Measurements from ENCODE around the gene CREBBP.
"Not testable (repeated sequence)": the region's sequence is repeated elsewhere in the genome, so short reads cannot be mapped to it uniquely, and the experiment has no call there.

CREBBP gene

DNA sequence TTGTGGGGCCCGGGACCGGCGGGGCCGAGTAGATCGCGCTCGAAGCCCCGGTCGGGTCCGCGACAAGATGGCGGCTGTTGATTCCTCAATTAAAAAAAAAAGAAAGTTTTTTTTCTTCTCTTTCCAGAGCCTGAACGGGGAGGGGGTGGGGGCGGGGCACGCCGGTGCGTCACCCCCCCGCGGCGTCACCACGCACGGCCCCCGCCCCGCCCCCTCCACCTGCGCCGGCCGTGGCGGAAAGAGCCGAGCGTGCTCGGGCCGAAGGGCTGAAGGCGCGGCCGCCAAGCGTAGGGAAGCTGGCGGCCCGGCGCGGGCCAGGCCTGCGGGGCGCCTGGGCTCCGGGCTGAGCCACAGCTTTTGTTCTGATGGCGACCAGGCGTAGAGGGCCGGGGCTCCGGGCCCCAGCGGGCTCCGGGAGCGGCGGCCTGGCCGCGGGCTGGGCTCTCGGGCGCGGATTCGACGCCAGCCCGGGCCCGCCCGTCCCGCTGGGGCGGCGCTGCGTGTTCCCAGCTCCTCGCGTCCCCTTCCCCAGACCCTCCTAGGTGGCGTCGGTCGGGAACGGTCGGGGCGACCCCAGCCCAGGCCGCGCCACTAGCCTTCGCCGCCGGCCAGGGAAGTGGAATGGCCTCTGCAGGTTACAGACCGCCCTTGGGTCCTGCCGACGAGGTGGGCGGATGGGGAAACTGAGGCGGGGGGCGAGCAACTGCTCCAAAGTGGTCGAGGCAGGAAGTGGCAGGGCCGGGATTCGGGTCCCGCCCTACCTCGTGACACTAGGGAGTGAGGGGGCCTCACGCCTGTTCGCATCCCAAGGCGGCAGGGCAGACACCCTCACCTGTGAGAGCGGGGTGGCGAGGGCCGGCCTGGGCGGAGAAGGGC, at the start of gene CREBBP:
Gene CREBBP (minus strand): TSS at position 91 of the 876 bp plus-strand sequence. CDS start 797 bp downstream, outside the sequence.
- peak; percentile 71 for DNase-seq

DNA sequence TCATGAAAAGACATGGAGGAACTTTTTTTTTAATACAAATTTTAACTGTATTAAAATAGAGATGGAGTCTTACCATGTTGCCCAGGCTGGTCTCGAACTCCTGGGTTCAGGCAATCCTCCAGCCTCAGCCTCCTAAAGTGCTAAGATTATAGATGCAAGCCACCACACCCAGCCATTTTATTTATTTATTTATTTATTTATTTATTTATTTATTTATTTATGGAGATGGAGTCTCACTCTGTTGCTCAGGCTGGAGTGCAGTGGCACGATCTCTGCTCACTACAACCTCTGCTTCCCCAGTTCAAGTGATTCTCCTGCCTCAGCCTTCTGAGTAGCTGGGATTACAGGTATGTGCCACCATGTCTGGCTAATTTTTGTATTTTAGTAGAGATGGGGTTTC, 46.6 kb upstream of the CREBBP start:
- DNase-seq, result not testable (repeated sequence)

DNA sequence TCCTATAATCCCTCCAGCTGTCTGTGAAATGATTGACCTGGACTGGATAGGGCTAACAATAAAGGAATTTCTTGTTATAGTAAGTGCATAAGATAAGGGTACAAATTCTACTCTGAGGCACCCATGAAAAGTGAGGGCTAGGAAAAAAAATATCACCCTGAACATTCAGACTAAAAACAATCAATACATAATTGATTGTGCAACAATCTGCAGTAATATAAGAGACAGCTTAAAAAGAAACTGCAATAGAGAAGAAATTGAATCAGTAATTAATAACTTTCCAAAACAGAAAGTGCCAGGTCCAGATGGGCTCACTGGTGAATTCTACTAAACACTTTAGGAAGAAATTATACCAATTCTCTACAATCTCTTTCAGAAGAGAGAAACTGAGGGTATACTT, 44.2 kb upstream of the CREBBP start:
- DNase-seq, result no peak

DNA sequence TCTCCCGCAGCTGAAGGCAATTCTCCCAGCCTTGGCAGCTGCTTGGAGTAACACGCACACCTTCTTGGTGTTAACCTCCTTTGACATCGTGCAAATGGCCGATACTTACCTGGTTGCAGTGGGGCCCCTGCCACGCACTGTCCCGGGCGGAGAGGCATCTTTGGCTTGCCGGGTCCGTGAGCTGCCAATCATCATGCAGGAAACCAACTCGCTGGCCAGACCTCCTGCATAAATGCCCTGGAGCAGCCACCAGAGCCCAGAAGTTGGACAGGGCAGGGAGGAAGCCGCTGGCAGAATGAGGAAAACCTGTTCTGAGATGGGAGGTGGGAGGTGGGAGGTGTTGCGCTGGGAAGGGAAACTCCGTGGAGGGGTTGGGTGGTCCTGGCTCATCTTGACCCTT, 41.7 kb upstream of the CREBBP start:
- no peak for DNase-seq

DNA sequence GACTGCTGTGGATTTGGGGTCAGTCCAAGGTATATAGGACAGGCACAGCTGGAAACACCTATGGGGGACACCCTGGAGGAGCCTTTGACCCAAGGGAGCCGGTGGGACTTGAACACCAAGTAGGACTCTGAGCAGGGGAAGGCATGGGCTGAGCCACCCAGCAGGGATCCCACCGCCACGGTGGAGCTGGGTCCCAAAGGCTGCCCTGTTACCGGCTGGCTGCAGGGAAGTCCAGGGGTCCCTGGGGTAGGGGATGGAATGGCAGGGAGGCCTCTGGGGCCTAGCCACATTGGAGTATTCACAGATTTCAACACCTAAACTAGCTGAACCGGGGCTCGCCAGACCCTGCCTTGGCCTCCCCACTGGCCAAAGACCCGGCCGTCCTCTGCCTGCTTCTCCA, 39.7 kb upstream of the CREBBP start:
- DNase-seq, result no peak

DNA sequence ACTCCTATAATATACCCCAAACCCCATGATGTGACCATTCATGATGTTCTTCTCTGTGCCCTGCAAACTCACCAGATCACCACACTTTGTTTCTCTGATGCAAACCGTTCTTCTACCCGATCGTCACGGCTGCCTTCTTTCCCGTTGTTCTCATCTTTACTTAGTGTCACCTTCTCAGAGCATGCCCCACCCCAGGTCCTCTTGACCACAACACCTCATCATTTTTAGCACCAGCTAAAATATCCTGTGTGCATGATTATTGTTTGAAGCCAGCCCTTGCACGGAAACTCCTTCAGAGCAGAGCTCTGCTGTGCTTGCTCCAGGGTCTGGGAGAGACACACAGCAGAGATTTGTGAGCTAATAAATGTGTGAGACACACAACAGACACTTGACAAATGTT, 38.9 kb upstream of the CREBBP start:
- no peak for DNase-seq

DNA sequence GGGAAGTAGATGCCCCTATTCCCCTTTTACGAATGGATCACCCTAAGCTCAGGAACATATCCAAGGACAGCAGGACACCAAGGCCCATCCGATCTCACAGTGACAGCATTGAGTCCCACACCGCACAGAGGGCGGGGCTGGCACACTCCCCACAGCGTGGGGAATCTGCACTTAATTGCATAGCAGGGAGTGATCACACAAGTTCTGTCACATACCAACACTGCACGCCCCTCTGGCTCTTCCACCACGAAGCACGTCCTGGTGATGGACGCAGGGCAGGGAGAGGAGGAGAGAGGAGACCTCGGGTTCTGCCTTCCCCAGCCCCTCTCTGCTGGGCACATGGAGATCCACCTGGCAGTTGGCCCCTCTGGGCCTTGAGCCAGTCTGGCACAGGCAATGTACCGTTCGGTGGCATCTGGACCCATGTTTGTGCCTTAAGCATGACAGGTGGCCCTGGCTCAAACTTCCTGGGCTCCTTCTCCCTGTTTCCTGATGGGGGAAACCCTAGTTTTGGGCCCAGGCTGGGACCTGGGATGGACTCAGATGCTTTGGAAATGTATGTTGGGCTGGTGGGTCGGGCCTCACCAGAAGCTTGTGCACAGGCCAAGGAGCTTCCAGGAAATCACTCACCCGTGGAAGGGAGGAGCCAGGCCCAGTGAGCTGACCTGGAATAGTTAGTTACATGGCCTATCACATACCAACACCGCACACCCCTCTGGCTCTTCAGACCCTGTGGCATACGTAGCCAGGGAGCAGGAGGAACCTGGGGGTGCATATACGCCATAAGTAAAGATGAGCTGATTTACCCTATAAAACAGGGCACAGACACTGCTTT, 35.1 kb upstream of the CREBBP start:
- DNase-seq, result no peak

DNA sequence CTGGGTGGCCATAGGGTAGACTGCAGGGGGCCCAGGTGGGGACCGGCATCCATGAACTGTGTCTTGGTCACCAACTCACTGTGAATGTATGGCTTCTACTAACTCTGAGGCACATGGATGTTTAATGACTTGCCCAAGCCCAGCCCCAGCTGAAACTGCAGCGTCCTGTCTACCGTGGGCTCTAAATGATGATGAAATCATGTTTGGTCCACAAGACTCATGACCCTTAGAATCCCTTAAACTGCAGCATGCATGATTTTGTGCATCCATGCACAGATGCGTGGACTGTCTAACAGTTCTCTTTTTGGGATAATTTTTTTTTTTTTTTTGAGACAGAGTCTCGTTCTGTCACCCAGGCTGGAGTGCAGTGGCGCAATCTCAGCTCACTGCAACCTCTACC, 32.4 kb upstream of the CREBBP start:
- no peak for DNase-seq

DNA sequence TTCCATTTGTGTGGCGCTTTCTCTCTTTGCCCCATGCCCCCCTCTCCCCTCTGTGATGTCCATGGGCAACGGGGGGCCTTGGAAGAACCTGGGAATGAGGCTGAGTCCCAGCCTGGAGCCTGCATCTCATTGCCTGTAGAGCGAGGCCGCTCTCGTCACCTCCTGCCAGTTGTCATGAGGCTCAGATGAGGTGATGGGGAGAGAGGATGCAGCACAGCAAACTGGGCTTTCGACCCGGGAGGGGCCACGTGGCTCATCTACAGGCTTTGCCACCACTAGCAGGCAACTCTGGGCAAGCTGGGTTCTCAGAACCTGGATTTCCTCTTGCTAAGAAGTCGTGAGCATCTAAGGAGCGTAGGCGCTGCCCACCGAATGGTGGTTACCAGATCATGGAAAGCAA, 31.9 kb upstream of the CREBBP start:
- no peak for DNase-seq

DNA sequence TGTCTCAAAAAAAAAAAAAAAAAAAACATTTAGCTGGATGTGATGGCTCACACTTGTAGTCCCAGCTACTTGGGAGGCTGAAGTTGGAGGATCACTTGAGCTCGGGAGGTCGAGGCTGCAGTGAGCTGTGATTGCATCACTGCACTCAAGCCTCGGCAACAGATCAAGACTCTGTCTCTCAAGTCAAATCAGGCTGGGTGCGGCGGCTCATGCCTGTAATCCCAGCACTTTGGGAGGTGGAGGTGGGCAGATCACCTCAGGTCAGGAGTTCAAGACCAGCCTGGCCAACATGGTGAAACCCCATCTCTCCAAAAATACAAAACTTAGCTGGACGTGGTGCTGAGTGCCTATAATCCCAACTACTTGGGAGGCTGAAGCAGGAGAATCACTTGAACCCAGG, 31.2 kb upstream of the CREBBP start:
- not testable (repeated sequence) for DNase-seq

DNA sequence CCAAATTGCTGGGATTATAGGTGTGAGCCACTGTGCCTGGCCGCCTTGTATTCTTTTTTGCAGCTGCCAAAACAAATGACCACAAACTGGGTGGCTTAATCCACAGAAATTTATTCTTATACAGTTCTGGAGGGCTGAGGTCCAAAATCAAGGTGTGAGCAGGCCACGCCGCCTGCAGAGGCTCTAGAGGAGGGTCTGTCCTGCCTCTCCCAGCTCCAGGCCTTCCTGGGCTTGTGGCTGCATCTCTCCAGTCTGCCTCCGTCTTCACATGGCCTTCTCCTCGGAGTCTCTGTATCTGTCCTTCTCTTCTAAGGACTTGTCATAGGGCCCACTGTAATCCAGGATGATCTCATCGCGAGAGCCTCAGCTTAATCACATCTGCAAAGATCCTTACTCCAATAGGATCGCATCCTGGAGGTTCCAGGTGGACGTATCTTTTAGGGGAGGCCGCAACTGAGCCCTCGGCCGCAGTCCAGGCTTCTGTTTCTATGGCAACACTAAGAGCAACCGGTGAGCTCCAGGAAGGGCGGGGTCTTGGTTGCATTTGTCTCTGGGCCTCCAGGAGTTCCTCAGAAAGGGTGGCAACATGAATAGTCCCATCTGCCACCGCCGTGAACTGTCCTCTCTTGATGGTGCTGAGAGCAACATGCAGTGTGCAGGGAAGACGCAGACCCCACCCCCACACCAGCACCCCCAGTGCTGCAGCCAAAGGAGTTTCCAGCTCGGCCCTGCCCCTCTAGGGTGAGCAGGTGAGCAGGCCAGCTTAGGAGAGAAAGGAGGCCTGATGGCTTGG, 29.5 kb upstream of the CREBBP start:
- no peak for DNase-seq

DNA sequence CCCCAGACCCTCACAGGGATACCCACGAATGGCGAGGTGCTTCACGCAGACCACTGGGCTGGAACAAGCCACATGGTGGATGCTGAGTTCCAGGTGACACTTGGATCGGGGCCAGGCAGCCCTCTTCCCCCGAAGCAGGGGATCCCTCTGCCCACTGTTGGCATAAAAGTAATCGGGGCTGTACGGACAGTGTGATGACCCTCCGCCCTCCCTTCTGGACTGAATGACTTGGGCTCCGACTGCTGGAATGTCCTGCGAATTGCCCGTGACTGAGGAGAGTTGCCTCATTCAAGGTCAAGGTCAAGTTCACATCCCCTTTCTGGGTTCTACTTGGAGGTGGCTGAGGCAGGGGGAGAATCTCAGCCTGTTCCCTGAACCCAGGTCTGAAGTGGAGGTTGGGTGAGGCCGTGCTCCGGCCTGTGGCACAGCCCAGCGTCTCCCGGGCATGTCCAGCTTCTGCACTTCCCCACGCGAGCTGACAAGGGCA, 28.5 kb upstream of the CREBBP start:
- DNase-seq, result no peak

DNA sequence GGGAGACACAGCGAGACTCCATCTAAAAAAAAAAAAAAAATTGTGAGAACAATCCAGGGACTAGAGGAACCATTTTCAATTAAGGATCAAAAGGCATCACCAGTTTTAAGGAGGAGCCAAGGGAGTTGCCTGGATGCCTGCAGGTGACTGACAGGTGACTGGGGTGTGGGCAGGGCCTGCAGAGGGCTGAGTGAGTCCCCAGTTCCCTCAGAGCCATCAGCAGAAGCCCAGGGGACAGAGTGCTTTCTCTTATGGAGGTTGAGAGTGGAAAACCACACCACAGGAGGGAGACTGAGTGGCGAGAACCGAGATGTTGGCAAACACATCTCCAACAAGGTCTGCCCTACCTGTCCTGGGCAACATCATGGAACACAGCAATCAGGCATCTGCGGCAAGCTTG, 27.1 kb upstream of the CREBBP start:
- DNase-seq, result no peak

DNA sequence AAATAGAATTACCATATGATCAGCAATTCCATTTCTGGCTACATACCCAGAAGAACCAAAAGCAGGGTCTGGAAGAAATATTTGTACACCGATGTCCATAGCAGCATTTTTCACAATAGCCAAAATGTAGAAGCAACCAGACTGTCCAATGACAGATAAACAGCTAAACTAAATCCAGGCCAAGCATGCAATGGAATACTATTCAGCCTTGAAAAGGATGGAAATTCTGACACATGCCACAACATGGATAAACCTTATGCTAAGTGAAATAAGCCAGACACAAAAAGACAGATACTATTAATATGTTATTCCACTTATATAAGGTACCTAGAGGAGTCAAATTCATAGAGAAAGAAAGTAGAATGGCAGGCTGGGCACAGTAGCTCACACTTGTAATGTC, 25.9 kb upstream of the CREBBP start:
- no peak for DNase-seq

DNA sequence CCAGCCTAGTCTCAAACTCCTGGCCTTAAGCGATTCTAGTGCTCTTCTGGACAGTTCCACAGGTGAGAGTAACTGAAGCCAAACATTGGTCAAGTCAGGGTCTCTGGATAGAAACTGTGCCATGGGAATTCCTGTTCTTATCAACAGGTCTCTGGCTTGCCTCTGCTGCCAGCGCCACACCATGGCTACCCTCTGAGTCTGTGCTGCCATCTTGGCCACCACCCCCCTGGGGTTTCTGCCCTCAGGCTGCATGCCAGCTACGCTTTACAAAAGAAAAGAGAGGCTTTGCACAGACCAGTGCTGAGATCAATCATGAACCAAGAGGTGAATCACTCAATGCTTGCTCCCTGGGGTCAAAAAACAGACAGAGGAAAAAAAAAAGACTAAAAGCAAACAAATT, 24.4 kb upstream of the CREBBP start:
- DNase-seq, result no peak

DNA sequence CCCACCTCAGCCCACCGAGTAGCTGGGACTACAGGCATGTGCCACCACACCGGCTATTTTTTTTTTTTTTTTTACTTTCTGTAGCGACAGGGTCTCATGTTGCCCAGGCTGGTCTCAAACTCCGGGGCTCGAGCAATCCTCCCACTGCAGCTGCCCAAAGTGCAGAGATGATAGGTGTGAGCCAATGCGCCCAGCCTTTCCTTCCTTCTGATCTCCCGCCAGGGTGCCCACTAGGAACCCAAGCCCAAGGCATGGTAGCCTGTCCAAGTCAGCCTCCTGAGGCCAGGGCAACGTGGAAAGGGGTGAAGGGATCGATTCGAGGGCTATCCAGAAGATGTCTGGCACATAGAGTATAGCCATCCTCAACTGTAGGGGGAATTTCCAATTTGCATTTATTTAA, 9.6 kb upstream of the CREBBP start:
- no peak for DNase-seq

DNA sequence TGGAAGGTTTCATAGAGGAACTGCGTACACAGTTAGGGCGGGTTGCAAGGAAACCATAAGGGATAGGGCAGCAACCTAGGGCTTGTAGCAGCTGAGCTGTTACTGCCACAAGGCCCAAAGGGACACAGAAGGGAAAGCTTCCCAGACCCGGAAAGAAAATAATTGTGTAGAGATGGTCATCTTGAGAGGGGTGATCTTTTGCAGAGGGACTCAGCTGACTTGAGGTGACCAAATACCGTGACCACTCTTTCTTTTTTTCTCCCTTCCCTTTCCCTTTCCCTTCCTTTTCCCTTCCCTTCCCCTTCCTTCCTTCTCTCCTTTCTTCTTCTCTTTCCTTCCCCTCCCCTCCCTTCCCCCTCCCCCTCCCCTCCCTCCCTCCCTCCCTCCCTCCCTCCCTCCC, 8.5 kb upstream of the CREBBP start:
- DNase-seq, result no peak

DNA sequence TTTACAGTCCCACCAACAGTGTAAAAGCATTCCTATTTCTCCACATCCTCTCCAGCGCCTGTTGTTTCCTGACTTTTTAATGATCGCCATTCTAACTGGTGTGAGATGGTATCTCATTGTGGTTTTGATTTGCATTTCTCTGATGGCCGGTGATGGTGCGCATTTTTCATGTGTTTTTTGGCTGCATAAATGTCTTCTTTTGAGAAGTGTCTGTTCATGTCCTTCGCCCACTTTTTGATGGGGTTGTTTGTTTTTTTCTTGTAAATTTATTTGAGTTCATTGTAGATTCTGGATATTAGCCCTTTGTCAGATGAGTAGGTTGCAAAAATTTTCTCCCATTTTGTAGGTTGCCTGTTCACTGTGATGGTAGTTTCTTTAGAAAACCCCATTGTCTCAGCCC, 5.5 kb upstream of the CREBBP start:
- not testable (repeated sequence) for DNase-seq

DNA sequence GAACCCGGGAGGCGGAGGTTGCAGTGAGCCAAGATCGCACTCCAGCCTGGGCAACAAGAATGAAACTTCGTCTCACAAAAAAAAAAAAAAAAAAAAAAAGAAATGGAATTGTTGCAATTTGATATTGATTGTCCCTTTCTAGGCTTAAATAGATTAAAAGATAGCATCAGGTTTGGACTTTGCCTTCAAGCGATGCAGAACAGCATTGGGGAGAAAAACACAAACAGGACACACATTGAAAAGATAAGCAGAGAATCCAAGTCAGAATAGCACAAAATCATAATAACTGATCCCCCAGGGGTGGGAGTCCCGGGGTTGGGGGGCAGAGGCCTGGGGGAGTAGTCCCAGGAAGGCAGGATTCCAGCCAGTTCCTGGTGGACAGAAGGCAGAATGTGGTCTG, 3.9 kb upstream of the CREBBP start:
- DNase-seq, result no peak

DNA sequence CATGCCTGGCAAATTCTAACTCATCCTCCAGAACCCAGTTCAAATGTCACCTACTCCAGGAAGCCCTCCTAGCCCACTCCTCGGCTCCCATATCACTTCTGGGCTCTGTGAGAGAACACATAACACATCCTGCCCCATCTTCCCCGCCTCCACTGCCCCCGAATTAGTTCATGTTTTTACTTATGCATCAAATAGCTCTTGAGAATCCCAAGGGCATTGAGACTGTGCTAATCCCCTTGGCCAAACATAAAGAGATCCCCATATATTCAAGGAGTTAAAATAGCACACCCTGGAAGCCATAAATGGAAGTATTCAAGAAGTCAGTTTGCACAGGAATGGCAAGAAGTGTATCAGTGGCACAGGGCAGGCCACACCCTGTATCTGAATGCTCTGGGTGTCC, 2.0 kb upstream of the CREBBP start:
- no peak for DNase-seq

DNA sequence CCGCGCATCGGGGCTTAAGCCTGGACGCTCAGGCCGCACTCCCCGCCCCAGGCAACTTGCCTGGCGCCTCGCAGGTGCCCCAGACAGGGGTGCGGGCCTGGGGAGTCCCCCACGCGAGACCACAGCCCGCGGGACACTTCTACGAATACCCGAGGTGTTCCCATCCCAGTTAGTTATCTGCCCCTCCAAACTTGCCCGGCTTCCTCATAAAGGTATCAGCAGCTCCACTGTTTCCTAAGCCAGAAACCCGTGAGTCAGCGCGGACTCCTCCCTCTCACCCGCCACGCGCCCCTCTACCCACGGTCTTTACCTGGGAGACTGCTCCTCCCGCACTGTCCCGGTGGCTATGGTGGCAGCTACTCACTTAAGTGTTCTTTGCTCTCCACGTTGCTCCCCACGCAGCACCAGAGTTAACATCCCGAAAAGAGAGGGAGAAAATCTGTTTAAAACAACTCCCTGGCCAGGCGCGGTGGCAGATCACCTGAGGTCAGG, 1.0 kb upstream of the CREBBP start:
- no peak for DNase-seq

DNA sequence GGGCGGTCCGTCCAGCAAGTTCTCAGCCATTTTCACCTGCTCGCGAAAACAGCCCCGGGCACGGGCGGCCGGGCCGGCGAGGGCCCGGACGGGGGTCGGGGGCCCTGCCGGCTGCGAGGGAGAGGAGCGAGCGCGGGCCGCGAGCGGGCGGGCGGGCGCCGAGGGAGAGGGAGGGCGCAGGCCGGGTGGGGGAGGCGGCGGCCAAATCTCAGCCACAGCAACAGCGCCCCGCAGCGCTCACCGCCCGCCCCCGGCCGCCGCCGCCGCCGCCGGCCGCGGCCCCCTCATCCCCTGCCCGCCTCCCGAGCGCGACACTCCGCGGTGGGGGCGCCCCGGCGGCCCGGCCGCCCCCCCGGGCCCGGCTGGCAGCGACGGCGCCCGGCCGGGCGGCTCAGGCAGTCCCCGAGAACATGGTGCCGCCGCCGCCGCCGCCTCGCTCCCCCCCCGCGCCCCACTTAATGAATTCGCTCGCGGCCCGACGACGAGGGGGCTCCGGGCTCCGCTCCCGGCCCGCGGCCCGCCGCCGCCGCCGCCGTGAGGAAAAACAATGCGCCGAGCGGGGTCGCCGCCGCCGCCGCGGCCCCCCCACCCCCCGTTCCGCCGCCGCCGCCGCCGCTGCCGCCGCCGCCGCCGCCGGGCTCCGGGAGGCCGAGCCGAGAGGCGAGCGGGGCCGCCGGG, 487 bp downstream of the CREBBP start:
- DNase-seq, result no peak
